ENCODE data around the gene MCM9.
"Not testable (repeated sequence)": the region's sequence is repeated elsewhere in the genome, so short reads cannot be mapped to it uniquely, and the experiment has no call there.

Gene MCM9

GRCh38 chr6:118893064-118893806 lies 41.7 kb downstream of the MCM9 start:
- DNase-seq: peak; percentile 39

GRCh38 chr6:118892355-118892991 lies 42.5 kb downstream of the MCM9 start:
- DNase-seq: no peak

GRCh38 chr6:118890997-118891790 lies 43.8 kb downstream of the MCM9 start:
- no peak for DNase-seq

GRCh38 chr6:118889163-118889562 lies 45.8 kb downstream of the MCM9 start:
- no peak for DNase-seq

GRCh38 chr6:118886641-118887040 lies 48.3 kb downstream of the MCM9 start:
- no peak for DNase-seq

GRCh38 chr6:118882314-118882905 lies 52.5 kb downstream of the MCM9 start:
- no peak for DNase-seq

GRCh38 chr6:118881440-118882313 lies 53.3 kb downstream of the MCM9 start:
- no peak for DNase-seq

GRCh38 chr6:118877806-118878205 lies 57.2 kb downstream of the MCM9 start:
- DNase-seq: no peak

GRCh38 chr6:118876814-118877213 lies 58.1 kb downstream of the MCM9 start:
- no peak for DNase-seq

GRCh38 chr6:118876198-118876597 lies 58.8 kb downstream of the MCM9 start:
- DNase-seq: no peak

GRCh38 chr6:118875672-118876071 lies 59.3 kb downstream of the MCM9 start:
- no peak for DNase-seq

GRCh38 chr6:118873239-118873638 lies 61.7 kb downstream of the MCM9 start:
- DNase-seq: no peak

- DNase-seq: no peak
These were observed 62.2 kb downstream of the MCM9 start for GRCh38 chr6:118872726-118873125.

- DNase-seq: no peak
These were observed 62.6 kb downstream of the MCM9 start for GRCh38 chr6:118872318-118872717.

GRCh38 chr6:118871331-118871730 lies 63.6 kb downstream of the MCM9 start:
- no peak for DNase-seq

- DNase-seq: no peak
These were observed 64.9 kb downstream of the MCM9 start for GRCh38 chr6:118869894-118870589.

GRCh38 chr6:118869350-118869749 lies 65.6 kb downstream of the MCM9 start:
- DNase-seq: no peak

GRCh38 chr6:118868901-118869300 lies 66.1 kb downstream of the MCM9 start:
- not testable (repeated sequence) for DNase-seq

GRCh38 chr6:118867181-118867580 lies 67.8 kb downstream of the MCM9 start:
- DNase-seq: no peak

GRCh38 chr6:118865100-118865391 lies 69.9 kb downstream of the MCM9 start:
- DNase-seq: no peak

GRCh38 chr6:118864341-118865099 lies 70.4 kb downstream of the MCM9 start:
- no peak for DNase-seq

Measured in stimulated activated naive CD4-positive, alpha-beta T cell treated with Interleukin-2 at 50 U/mL for 16 hours (primary cell).